ENCODE results near the gene BABAM2. TPM values are rescaled to one million over a fixed set of nuclear protein-coding genes. Genes with fewer than 3 reads are reported as not detected.

Gene BABAM2
- total and polyA plus RNA-seq, 10 of the 15 experiments (the other 5 are each of a cell fraction or from before 2014, with no cell fraction given): 30.7 to 59.9 (median 44.5) TPM

DNA sequence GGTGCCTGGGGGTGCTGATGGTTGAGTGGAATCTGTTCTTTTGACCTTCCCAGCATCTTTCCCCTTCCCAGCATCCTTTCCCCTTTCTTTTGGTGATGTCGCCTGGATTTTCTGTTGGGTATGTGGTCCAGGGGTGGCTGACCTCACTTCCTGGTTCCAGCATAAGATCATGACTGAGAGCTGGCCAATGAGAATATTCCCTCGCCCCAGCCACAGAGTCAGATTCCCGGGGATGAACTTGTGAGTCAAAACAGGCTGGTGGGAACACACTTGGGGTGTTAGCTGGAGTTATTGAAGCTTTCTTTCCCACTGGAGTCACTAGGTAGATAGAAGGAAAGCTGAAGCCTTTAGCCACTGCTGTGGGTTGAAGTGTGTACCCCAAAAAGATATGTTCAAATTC lies 474.1 kb downstream of the BABAM2 start:
- Histone ChIP-seq H3K9ac (ENCODE audit: control insufficient read depth, insufficient read depth, low read length) (no peak overlapping the region), H3K27me3 (replicated peaks in 1 of 2; ENCODE audit: control insufficient read depth in 2 of 2, insufficient read depth in 2 of 2, low read length in 1 of 2) (no peaks in the 10 kb centered on the region), H3K4me2 (ENCODE audit: control insufficient read depth, insufficient read depth) (no peak overlapping the region), H3K9me3 (replicated peaks; ENCODE audit: control insufficient read depth, insufficient read depth, low read length) (no peaks in the 10 kb centered on the region), H3K36me3 (ENCODE audit: control insufficient read depth in 2 of 2, insufficient read depth in 2 of 2, low read length in 1 of 2) (no peaks in the 10 kb centered on the region), H3K27ac (ENCODE audit: control insufficient read depth, insufficient read depth) (no peak overlapping the region), H3K4me3 (no peak overlapping the region), H4K20me1 (ENCODE audit: control insufficient read depth, insufficient read depth) (no peaks in the 10 kb centered on the region), H2AFZ (ENCODE audit: control insufficient read depth, low read depth, low read length) (no peak overlapping the region), H3K79me2 (ENCODE audit: control insufficient read depth, insufficient read depth, low read length) (no peaks in the 10 kb centered on the region), H3K4me1 (ENCODE audit: control insufficient read depth, insufficient read depth, low read length) (peaks cover 8% of the 10 kb centered on the region)
- no peak for TF ChIP-seq TAF1 (IDR thresholded peaks at IDR 0.05; ENCODE audit: borderline replicate concordance, low read depth, low read length)
- TF ChIP-seq POLR2AphosphoS2 (IDR thresholded peaks at IDR 0.05; ENCODE audit: low read depth, low read length): no peak
- TF ChIP-seq FOXK2 (IDR thresholded peaks at IDR 0.05): no peak
- TF ChIP-seq, protein P1, sequence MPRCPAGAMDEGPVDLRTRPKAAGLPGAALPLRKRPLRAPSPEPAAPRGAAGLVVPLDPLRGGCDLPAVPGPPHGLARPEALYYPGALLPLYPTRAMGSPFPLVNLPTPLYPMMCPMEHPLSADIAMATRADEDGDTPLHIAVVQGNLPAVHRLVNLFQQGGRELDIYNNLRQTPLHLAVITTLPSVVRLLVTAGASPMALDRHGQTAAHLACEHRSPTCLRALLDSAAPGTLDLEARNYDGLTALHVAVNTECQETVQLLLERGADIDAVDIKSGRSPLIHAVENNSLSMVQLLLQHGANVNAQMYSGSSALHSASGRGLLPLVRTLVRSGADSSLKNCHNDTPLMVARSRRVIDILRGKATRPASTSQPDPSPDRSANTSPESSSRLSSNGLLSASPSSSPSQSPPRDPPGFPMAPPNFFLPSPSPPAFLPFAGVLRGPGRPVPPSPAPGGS (IDR thresholded peaks at IDR 0.05; ENCODE audit: borderline replicate concordance, insufficient read depth, low read depth, low read length, poor library complexity, severe bottlenecking): no peak
- TF ChIP-seq CHD4 (IDR thresholded peaks at IDR 0.05): no peak
- TF ChIP-seq, protein P2, sequence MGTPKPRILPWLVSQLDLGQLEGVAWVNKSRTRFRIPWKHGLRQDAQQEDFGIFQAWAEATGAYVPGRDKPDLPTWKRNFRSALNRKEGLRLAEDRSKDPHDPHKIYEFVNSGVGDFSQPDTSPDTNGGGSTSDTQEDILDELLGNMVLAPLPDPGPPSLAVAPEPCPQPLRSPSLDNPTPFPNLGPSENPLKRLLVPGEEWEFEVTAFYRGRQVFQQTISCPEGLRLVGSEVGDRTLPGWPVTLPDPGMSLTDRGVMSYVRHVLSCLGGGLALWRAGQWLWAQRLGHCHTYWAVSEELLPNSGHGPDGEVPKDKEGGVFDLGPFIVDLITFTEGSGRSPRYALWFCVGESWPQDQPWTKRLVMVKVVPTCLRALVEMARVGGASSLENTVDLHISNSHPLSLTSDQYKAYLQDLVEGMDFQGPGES (IDR thresholded peaks at IDR 0.05): no peak
- FAIRE-seq (no peak), ATAC-seq (no peak), DNase-seq (ENCODE audit: low read depth, low spot score) (no peak)
- 40% methylated on average over 3 of the region's 3 CpGs for WGBS (ENCODE audit: insufficient coverage, insufficient replicate concordance, low lambda C conversion rate, missing lambda C conversion rate)
- CTCF ChIA-PET: interaction anchor here (1.2 kb wide), 1 partner anchor 12 kb away, joined by 3 read pairs; no protein-coding TSS in a partner anchor
- BruUV-seq (replicated peaks): no TSS peak
- SMC1A ChIA-PET (ENCODE audit: uncharacterized antibody, unreplicated experiment): no interaction called here
- in situ Hi-C loops (cut with MboI): no loop called here
- POLR2A ChIA-PET: no interaction called here
- RAD21 ChIA-PET (ENCODE audit: unreplicated experiment): no interaction called here
- intact Hi-C loops (cut with micrococcal nuclease; ENCODE audit: unreplicated experiment): no loop called here
